PC-3 (cell line): ENCODE data around the gene AUTS2. TPM values are rescaled to one million over a fixed set of nuclear protein-coding genes. Genes with fewer than 3 reads are reported as not detected.

Source experiments
- ATAC-seq: fragments of 200-7000 bp; cut with Tn5 transposase; 2 replicates; pipeline ENCODE4 v1.9.1; 2020; ENCODE audit warnings: mild to moderate bottlenecking, moderate library complexity
- BruUV-seq: library from RNA; stranded (reverse); fragments of 400-500 nt; replicated peaks from 2 replicates; lab custom pipeline; 2021; lab: Mats Ljungman, UMichigan
- CTCF ChIA-PET: fragments of 300-600 bp; sonication (Branson Sonifier 250); formaldehyde crosslinking; loops from one replicate; lab custom pipeline; 2022; ENCODE audit warnings: antibody characterized with exemption; lab: Charles Lee
- POLR2A ChIA-PET: fragments of 300-600 bp; sonication (Branson Sonifier 250); formaldehyde crosslinking; loops from one replicate; lab custom pipeline; 2022; ENCODE audit warnings: antibody characterized with exemption; ENCODE audit not compliant: unreplicated experiment; lab: Charles Lee
- DNase-seq: peaks from one replicate; pipeline ENCODE4 v3.0.0-alpha.2; 2015
- H2AFZ ChIP-seq: fragments of 300-600 bp; sonication (generic); 2 replicates; pipeline ENCODE4 v1.6.0; 2016; ENCODE audit warnings: antibody characterized with exemption, low read length
- H3F3A ChIP-seq: fragments of 300-600 bp; sonication (generic); one replicate; pipeline ENCODE4 v1.6.0; 2017; ENCODE audit warnings: antibody characterized with exemption, low read length, control low read depth, mild to moderate bottlenecking; ENCODE audit not compliant: unreplicated experiment
- H3K27ac ChIP-seq: fragments of 300-600 bp; sonication (generic); 2 replicates; pipeline ENCODE4 v1.5.1; 2016; ENCODE audit warnings: mild to moderate bottlenecking, low read length
- H3K27me3 ChIP-seq: fragments of 300-600 bp; sonication (generic); 2 replicates; pipeline ENCODE4 v1.6.1; 2016; ENCODE audit warnings: low read length, mixed read lengths
- H3K36me3 ChIP-seq: fragments of 300-600 bp; sonication (generic); 2 replicates; pipeline ENCODE4 v1.6.1; 2016; ENCODE audit warnings: low read depth, mixed run types, low read length, mixed read lengths
- H3K4me1 ChIP-seq: fragments of 300-600 bp; sonication (generic); 2 replicates; pipeline ENCODE4 v1.5.1; 2016; ENCODE audit warnings: low read length; ENCODE audit not compliant: insufficient read depth
- H3K4me2 ChIP-seq: fragments of 300-600 bp; sonication (generic); 2 replicates; pipeline ENCODE4 v1.6.0; 2016; ENCODE audit warnings: low read length
- H3K4me3 ChIP-seq: fragments of 300-600 bp; sonication (generic); 2 replicates; pipeline ENCODE4 v1.5.1; 2016; ENCODE audit warnings: mild to moderate bottlenecking, low read length, mixed read lengths
- H3K79me2 ChIP-seq: fragments of 300-600 bp; sonication (generic); 2 replicates; pipeline ENCODE4 v1.6.1; 2017; ENCODE audit warnings: low read length, mixed read lengths
- H3K9ac ChIP-seq: fragments of 300-600 bp; sonication (generic); 2 replicates; pipeline ENCODE4 v1.6.0; 2016; ENCODE audit warnings: mild to moderate bottlenecking, low read length
- H3K9me2 ChIP-seq: fragments of 300-600 bp; sonication (generic); replicated peaks from 2 replicates; pipeline ENCODE4 v1.6.1; 2016; ENCODE audit warnings: mixed run types, low read length, mixed read lengths
- H3K9me3 ChIP-seq: fragments of 300-600 bp; sonication (generic); 2 replicates; pipeline ENCODE4 v1.6.1; 2016; ENCODE audit warnings: low read length, mixed read lengths
- H4K20me1 ChIP-seq: fragments of 300-600 bp; sonication (generic); 2 replicates; pipeline ENCODE4 v1.6.1; 2016; ENCODE audit warnings: low read length, mixed read lengths
- CTCF ChIP-seq: fragments of 300-600 bp; sonication (generic); conservative IDR thresholded peaks from 2 replicates; pipeline ENCODE4 v1.5.1; 2017; ENCODE audit warnings: antibody characterized with exemption, low read depth, mild to moderate bottlenecking, low read length
- EZH2 ChIP-seq: fragments of 300-600 bp; sonication (generic); IDR thresholded peaks from one replicate; pipeline ENCODE4 v1.6.1; 2017; ENCODE audit warnings: antibody characterized with exemption, mild to moderate bottlenecking, low read length; ENCODE audit not compliant: unreplicated experiment
- EZH2phosphoT487 ChIP-seq: fragments of 300-600 bp; sonication (generic); IDR thresholded peaks from 2 replicates; pipeline ENCODE4 v1.6.1; 2018; ENCODE audit warnings: mild to moderate bottlenecking, antibody characterized with exemption, low read length, borderline replicate concordance
- intact Hi-C: fragments of 100-400 bp; cut with micrococcal nuclease; formaldehyde crosslinking; loops from 2 replicates; pipeline ENCODE4 v1.9.0; 2023
- total RNA-seq: library from RNA; depleted of rRNA; stranded (reverse); fragments of >200 nt; gene quantifications from 2 replicates; pipeline ENCODE4 v1.2.3, GENCODE V29; 2014

The AUTS2 gene
- total RNA-seq, 1 experiment from 2014 or later = not detected

GRCh38 chr7:70241536-70242175 lies 643.4 kb downstream of the AUTS2 start:
- no peaks in the 10 kb centered on the region for H3K9me2 ChIP-seq
- H3K4me3 ChIP-seq = no peak overlapping the region
- ChIA-PET POLR2A (no interaction called here), CTCF (no interaction called here)
- no peak overlapping the region for H3K4me2 ChIP-seq
- peaks cover 3% of the 10 kb centered on the region; the same call in 1 of the 2 replicates for H3K9me3 ChIP-seq
- no peaks in the 10 kb centered on the region for H3K4me1 ChIP-seq
- no peaks in the 10 kb centered on the region for H3K36me3 ChIP-seq
- H3K27me3 ChIP-seq = no peaks in the 10 kb centered on the region
- H2AFZ ChIP-seq = no peak overlapping the region
- no peaks in the 10 kb centered on the region for H3K79me2 ChIP-seq
- intact Hi-C loops = no loop called here
- BruUV-seq = no TSS peak
- no peak for ATAC-seq
- H4K20me1 ChIP-seq = no peaks in the 10 kb centered on the region
- TF ChIP-seq EZH2phosphoT487 (no peak), EZH2 (no peak), CTCF (no peak)
- DNase-seq = no peak
- no peak overlapping the region for H3K9ac ChIP-seq
- H3K27ac ChIP-seq = no peak overlapping the region
- no peaks in the 10 kb centered on the region for H3F3A ChIP-seq

- Histone ChIP-seq H3K4me3 (no peak overlapping the region), H3K4me2 (no peak overlapping the region), H3K27ac (no peak overlapping the region), H2AFZ (no peak overlapping the region), H3K9ac (no peak overlapping the region), H3K9me3 (peaks cover 12% of the 10 kb centered on the region), H3K9me2 (no peaks in the 10 kb centered on the region), H3K4me1 (no peaks in the 10 kb centered on the region), H3K27me3 (no peaks in the 10 kb centered on the region), H3F3A (no peaks in the 10 kb centered on the region), H3K79me2 (no peaks in the 10 kb centered on the region), H3K36me3 (no peaks in the 10 kb centered on the region), H4K20me1 (no peaks in the 10 kb centered on the region)
- DNase-seq (no peak), ATAC-seq (no peak)
- no TSS peak for BruUV-seq
- ChIA-PET POLR2A (no interaction called here), CTCF (no interaction called here)
- intact Hi-C loops = no loop called here
- no peak for TF ChIP-seq CTCF
- no peak for TF ChIP-seq EZH2phosphoT487
- TF ChIP-seq EZH2 = no peak
Observed at GRCh38 chr7:70242826-70243225, 644.6 kb downstream of the AUTS2 start.

- H3K79me2 ChIP-seq = no peaks in the 10 kb centered on the region
- peaks cover 17% of the 10 kb centered on the region for H3K9me3 ChIP-seq
- H3K36me3 ChIP-seq = no peaks in the 10 kb centered on the region
- TF ChIP-seq EZH2 = no peak
- TF ChIP-seq CTCF = no peak
- no peak for TF ChIP-seq EZH2phosphoT487
- H3K27me3 ChIP-seq = no peaks in the 10 kb centered on the region
- no peaks in the 10 kb centered on the region for H3F3A ChIP-seq
- no peaks in the 10 kb centered on the region for H3K9me2 ChIP-seq
- BruUV-seq = no TSS peak
- DNase-seq (no peak), ATAC-seq (no peak)
- no peak overlapping the region for H3K9ac ChIP-seq
- H2AFZ ChIP-seq = no peak overlapping the region
- intact Hi-C loops = no loop called here
- no peak overlapping the region for H3K4me2 ChIP-seq
- H3K4me3 ChIP-seq = no peak overlapping the region
- POLR2A ChIA-PET = no interaction called here
- no peaks in the 10 kb centered on the region for H3K4me1 ChIP-seq
- H4K20me1 ChIP-seq = no peaks in the 10 kb centered on the region
- H3K27ac ChIP-seq = no peak overlapping the region
- CTCF ChIA-PET = no interaction called here
Observed at GRCh38 chr7:70243443-70243842, 645.2 kb downstream of the AUTS2 start.
